Measurements from ENCODE around the gene CERS1. TPM values are rescaled to one million over a fixed set of nuclear protein-coding genes. Genes with fewer than 3 reads are reported as not detected.

Gene CERS1
- polyA plus RNA-seq, 3 donors = not detected

GRCh38 chr19:18860302-18860700 lies 35.7 kb downstream of the CERS1 start:
- H3K4me3 ChIP-seq (replicated peaks in 1 of 3; ENCODE audit: low read depth in 2 of 3, low read length in 3 of 3) = no peak overlapping the region
- H4K20me1 ChIP-seq (ENCODE audit: insufficient read depth, low read length) = peaks cover 100% of the 10 kb centered on the region
- Mint-ChIP-seq H3K36me3 (peaks cover 87 to 97% of the 10 kb centered on the region in 2 donors), H3K9me3 (no peaks in the 10 kb centered on the region), H3K4me3 (no peak overlapping the region), H3K27ac (no peak overlapping the region), H3K27me3 (ENCODE audit: low read depth in 3 of 3) (peaks cover 0 to 2% (median 0%) of the 10 kb centered on the region in 3 donors), H3K4me1 (peaks cover 6% of the 10 kb centered on the region)
- peaks cover 7% of the 10 kb centered on the region for H3K79me2 ChIP-seq (ENCODE audit: insufficient read depth, low read length)
- no peak overlapping the region for H2AFZ ChIP-seq (ENCODE audit: insufficient read depth, low read depth, low read length, poor library complexity, severe bottlenecking)
- 99% methylated on average over 8 of the region's 11 CpGs for WGBS (ENCODE audit: insufficient coverage)
- peaks cover 4 to 8% of the 10 kb centered on the region in 2 donors for H3K4me1 ChIP-seq (ENCODE audit: control insufficient read depth in 1 of 2, insufficient read depth in 2 of 2, low read length in 2 of 2)
- no peaks in the 10 kb centered on the region for H3K27me3 ChIP-seq (ENCODE audit: control insufficient read depth in 2 of 2, insufficient read depth in 2 of 2, low read length in 2 of 2)
- no peak for TF ChIP-seq CTCF (IDR thresholded peaks at IDR 0.05)
- no peaks in the 10 kb centered on the region for H3K9me3 ChIP-seq (replicated peaks in 1 of 2; ENCODE audit: control insufficient read depth in 1 of 2, insufficient read depth in 1 of 2, low read length in 2 of 2)
- intact Hi-C loops (cut with micrococcal nuclease) = no loop called here
- H3K27ac ChIP-seq (ENCODE audit: low read depth in 1 of 2, low read length in 2 of 2) = no peak overlapping the region
- H3K36me3 ChIP-seq (replicated peaks in 1 of 2; ENCODE audit: control insufficient read depth in 1 of 2, insufficient read depth in 2 of 2, low read length in 2 of 2) = peaks cover 98 to 100% of the 10 kb centered on the region in 2 donors
- H3K4me2 ChIP-seq (replicated peaks; ENCODE audit: extremely low read depth, low read length, poor library complexity, severe bottlenecking) = no peak overlapping the region
- DNase-seq = no peak
- H3K9ac ChIP-seq (ENCODE audit: insufficient read depth, low read length, poor library complexity, severe bottlenecking) = peak overlapping the region; percentile 8

GRCh38 chr19:18859676-18860301 lies 36.2 kb downstream of the CERS1 start:
- peaks cover 100% of the 10 kb centered on the region for H4K20me1 ChIP-seq (ENCODE audit: insufficient read depth, low read length)
- H3K4me1 Mint-ChIP-seq = peaks cover 6% of the 10 kb centered on the region
- H3K9me3 ChIP-seq (replicated peaks in 1 of 2; ENCODE audit: control insufficient read depth in 1 of 2, insufficient read depth in 1 of 2, low read length in 2 of 2) = no peaks in the 10 kb centered on the region
- peaks cover 4 to 8% of the 10 kb centered on the region in 2 donors for H3K4me1 ChIP-seq (ENCODE audit: control insufficient read depth in 1 of 2, insufficient read depth in 2 of 2, low read length in 2 of 2)
- H3K27me3 Mint-ChIP-seq (ENCODE audit: low read depth in 3 of 3) = peaks cover 0 to 2% (median 0%) of the 10 kb centered on the region in 3 donors
- H3K79me2 ChIP-seq (ENCODE audit: insufficient read depth, low read length) = peaks cover 8% of the 10 kb centered on the region
- H3K27ac ChIP-seq (ENCODE audit: low read depth in 1 of 2, low read length in 2 of 2) = no peak overlapping the region
- H3K9me3 Mint-ChIP-seq = no peaks in the 10 kb centered on the region
- H3K9ac ChIP-seq (ENCODE audit: insufficient read depth, low read length, poor library complexity, severe bottlenecking) = no peak overlapping the region
- intact Hi-C loops (cut with micrococcal nuclease) = no loop called here
- no peak overlapping the region for H3K4me3 Mint-ChIP-seq
- no peaks in the 10 kb centered on the region for H3K27me3 ChIP-seq (ENCODE audit: control insufficient read depth in 2 of 2, insufficient read depth in 2 of 2, low read length in 2 of 2)
- no peak for DNase-seq
- no peak overlapping the region for H2AFZ ChIP-seq (ENCODE audit: insufficient read depth, low read depth, low read length, poor library complexity, severe bottlenecking)
- peaks cover 100% of the 10 kb centered on the region in 2 donors for H3K36me3 ChIP-seq (replicated peaks in 1 of 2; ENCODE audit: control insufficient read depth in 1 of 2, insufficient read depth in 2 of 2, low read length in 2 of 2)
- no peak overlapping the region for H3K4me3 ChIP-seq (replicated peaks in 1 of 3; ENCODE audit: low read depth in 2 of 3, low read length in 3 of 3)
- 95% methylated on average over 12 of the region's 12 CpGs for WGBS (ENCODE audit: insufficient coverage)
- no peak for TF ChIP-seq CTCF (IDR thresholded peaks at IDR 0.05)
- H3K4me2 ChIP-seq (replicated peaks; ENCODE audit: extremely low read depth, low read length, poor library complexity, severe bottlenecking) = no peak overlapping the region
- H3K27ac Mint-ChIP-seq = peak overlapping the region in 2 of 7 donors; percentile 6 to 44
- peaks cover 87 to 97% of the 10 kb centered on the region in 2 donors for H3K36me3 Mint-ChIP-seq

All from CD14-positive monocyte (primary cell).